ENCODE results near the gene ZNF426.
"Not testable (repeated sequence)": the region's sequence is repeated elsewhere in the genome, so short reads cannot be mapped to it uniquely, and the experiment has no call there.

Gene ZNF426

GRCh38 chr19:9538183-9539058 is at the start of gene ZNF426:
Gene ZNF426 (minus strand): TSS chr19:9538645. CDS start chr19:9536232, 2,413 bp downstream.
- peak; percentile 86 for DNase-seq

- DNase-seq = peak; percentile 69
These were observed 48.3 kb upstream of the ZNF426 start for GRCh38 chr19:9586764-9587163.

- peak; percentile 81 for DNase-seq
These were observed 45.8 kb upstream of the ZNF426 start, which contains the start of gene ZNF121 for GRCh38 chr19:9584073-9584833. Gene ZNF121 (minus strand): TSS chr19:9584504. CDS start chr19:9568097, 16,407 bp downstream.

- DNase-seq = not testable (repeated sequence)
These were observed 43.8 kb upstream of the ZNF426 start for GRCh38 chr19:9582081-9582725.

GRCh38 chr19:9580728-9581127 is 42.3 kb upstream of the ZNF426 start:
- no peak for DNase-seq

GRCh38 chr19:9570255-9570654 is 31.8 kb upstream of the ZNF426 start:
- no peak for DNase-seq

GRCh38 chr19:9566729-9567128 is 28.3 kb upstream of the ZNF426 start:
- DNase-seq = no peak

GRCh38 chr19:9565900-9566705 is 27.7 kb upstream of the ZNF426 start:
- DNase-seq = no peak

- DNase-seq = no peak
These were observed 14.3 kb upstream of the ZNF426 start for GRCh38 chr19:9552536-9553274.

- no peak for DNase-seq
These were observed 9.4 kb upstream of the ZNF426 start for GRCh38 chr19:9547870-9548269.

- not testable (repeated sequence) for DNase-seq
These were observed 2.8 kb upstream of the ZNF426 start for GRCh38 chr19:9541281-9541680.

- not testable (repeated sequence) for DNase-seq
These were observed 1.5 kb upstream of the ZNF426 start for GRCh38 chr19:9539921-9540320.

GRCh38 chr19:9539201-9539600 is 756 bp upstream of the ZNF426 start:
- not testable (repeated sequence) for DNase-seq

- DNase-seq = no peak
These were observed 2.5 kb downstream of the ZNF426 start for GRCh38 chr19:9535934-9536333.

GRCh38 chr19:9531933-9532332 is 6.5 kb downstream of the ZNF426 start:
- no peak for DNase-seq

- no peak for DNase-seq
These were observed 9.6 kb downstream of the ZNF426 start for GRCh38 chr19:9528757-9529336.

GRCh38 chr19:9523885-9524474 is 14.5 kb downstream of the ZNF426 start:
- no peak for DNase-seq

GRCh38 chr19:9507285-9507684 is 31.2 kb downstream of the ZNF426 start:
- DNase-seq = no peak

- no peak for DNase-seq
These were observed 37.6 kb downstream of the ZNF426 start for GRCh38 chr19:9500796-9501195.

GRCh38 chr19:9498183-9498902 is 40.1 kb downstream of the ZNF426 start, which contains the start of gene ZNF560:
Gene ZNF560 (minus strand): TSS chr19:9498616. CDS start chr19:9475313, 23,303 bp downstream.
- DNase-seq = no peak

Data from CD4-positive, alpha-beta T cell treated with Interferon gamma for 1 hour (primary cell).